PC-3 (cell line): ENCODE measurements around the gene MATCAP1. TPM values are rescaled to one million over a fixed set of nuclear protein-coding genes. Genes with fewer than 3 reads are reported as not detected.

Source experiments
- ATAC-seq: fragments of 200-7000 bp; cut with Tn5 transposase; 2 replicates; pipeline ENCODE4 v1.9.1; 2020; ENCODE audit warnings: mild to moderate bottlenecking, moderate library complexity
- BruUV-seq: library from RNA; stranded (reverse); fragments of 400-500 nt; replicated peaks from 2 replicates; lab custom pipeline; 2021; lab: Mats Ljungman, UMichigan
- CTCF ChIA-PET: fragments of 300-600 bp; sonication (Branson Sonifier 250); formaldehyde crosslinking; loops from one replicate; lab custom pipeline; 2022; ENCODE audit warnings: antibody characterized with exemption; lab: Charles Lee
- POLR2A ChIA-PET: fragments of 300-600 bp; sonication (Branson Sonifier 250); formaldehyde crosslinking; loops from one replicate; lab custom pipeline; 2022; ENCODE audit warnings: antibody characterized with exemption; ENCODE audit not compliant: unreplicated experiment; lab: Charles Lee
- DNase-seq: peaks from one replicate; pipeline ENCODE4 v3.0.0-alpha.2; 2015
- H2AFZ ChIP-seq: fragments of 300-600 bp; sonication (generic); 2 replicates; pipeline ENCODE4 v1.6.0; 2016; ENCODE audit warnings: antibody characterized with exemption, low read length
- H3F3A ChIP-seq: fragments of 300-600 bp; sonication (generic); one replicate; pipeline ENCODE4 v1.6.0; 2017; ENCODE audit warnings: antibody characterized with exemption, low read length, control low read depth, mild to moderate bottlenecking; ENCODE audit not compliant: unreplicated experiment
- H3K27ac ChIP-seq: fragments of 300-600 bp; sonication (generic); 2 replicates; pipeline ENCODE4 v1.5.1; 2016; ENCODE audit warnings: mild to moderate bottlenecking, low read length
- H3K27me3 ChIP-seq: fragments of 300-600 bp; sonication (generic); 2 replicates; pipeline ENCODE4 v1.6.1; 2016; ENCODE audit warnings: low read length, mixed read lengths
- H3K36me3 ChIP-seq: fragments of 300-600 bp; sonication (generic); 2 replicates; pipeline ENCODE4 v1.6.1; 2016; ENCODE audit warnings: low read depth, mixed run types, low read length, mixed read lengths
- H3K4me1 ChIP-seq: fragments of 300-600 bp; sonication (generic); 2 replicates; pipeline ENCODE4 v1.5.1; 2016; ENCODE audit warnings: low read length; ENCODE audit not compliant: insufficient read depth
- H3K4me2 ChIP-seq: fragments of 300-600 bp; sonication (generic); 2 replicates; pipeline ENCODE4 v1.6.0; 2016; ENCODE audit warnings: low read length
- H3K4me3 ChIP-seq: fragments of 300-600 bp; sonication (generic); 2 replicates; pipeline ENCODE4 v1.5.1; 2016; ENCODE audit warnings: mild to moderate bottlenecking, low read length, mixed read lengths
- H3K79me2 ChIP-seq: fragments of 300-600 bp; sonication (generic); 2 replicates; pipeline ENCODE4 v1.6.1; 2017; ENCODE audit warnings: low read length, mixed read lengths
- H3K9ac ChIP-seq: fragments of 300-600 bp; sonication (generic); 2 replicates; pipeline ENCODE4 v1.6.0; 2016; ENCODE audit warnings: mild to moderate bottlenecking, low read length
- H3K9me2 ChIP-seq: fragments of 300-600 bp; sonication (generic); replicated peaks from 2 replicates; pipeline ENCODE4 v1.6.1; 2016; ENCODE audit warnings: mixed run types, low read length, mixed read lengths
- H3K9me3 ChIP-seq: fragments of 300-600 bp; sonication (generic); 2 replicates; pipeline ENCODE4 v1.6.1; 2016; ENCODE audit warnings: low read length, mixed read lengths
- H4K20me1 ChIP-seq: fragments of 300-600 bp; sonication (generic); 2 replicates; pipeline ENCODE4 v1.6.1; 2016; ENCODE audit warnings: low read length, mixed read lengths
- EZH2 ChIP-seq: fragments of 300-600 bp; sonication (generic); IDR thresholded peaks from one replicate; pipeline ENCODE4 v1.6.1; 2017; ENCODE audit warnings: antibody characterized with exemption, mild to moderate bottlenecking, low read length; ENCODE audit not compliant: unreplicated experiment
- EZH2phosphoT487 ChIP-seq: fragments of 300-600 bp; sonication (generic); IDR thresholded peaks from 2 replicates; pipeline ENCODE4 v1.6.1; 2018; ENCODE audit warnings: mild to moderate bottlenecking, antibody characterized with exemption, low read length, borderline replicate concordance
- intact Hi-C: fragments of 100-400 bp; cut with micrococcal nuclease; formaldehyde crosslinking; loops from 2 replicates; pipeline ENCODE4 v1.9.0; 2023
- total RNA-seq: library from RNA; depleted of rRNA; stranded (reverse); fragments of >200 nt; gene quantifications from 2 replicates; pipeline ENCODE4 v1.2.3, GENCODE V29; 2014
- TF ChIP-seq, protein P1 (sequence below): fragments of 300-600 bp; sonication (generic); conservative IDR thresholded peaks from 2 replicates; pipeline ENCODE4 v1.5.1; 2017; ENCODE audit warnings: antibody characterized with exemption, low read depth, mild to moderate bottlenecking, low read length

Gene MATCAP1
- total RNA-seq, 1 experiment from 2014 or later, result 29.6 TPM

DNA sequence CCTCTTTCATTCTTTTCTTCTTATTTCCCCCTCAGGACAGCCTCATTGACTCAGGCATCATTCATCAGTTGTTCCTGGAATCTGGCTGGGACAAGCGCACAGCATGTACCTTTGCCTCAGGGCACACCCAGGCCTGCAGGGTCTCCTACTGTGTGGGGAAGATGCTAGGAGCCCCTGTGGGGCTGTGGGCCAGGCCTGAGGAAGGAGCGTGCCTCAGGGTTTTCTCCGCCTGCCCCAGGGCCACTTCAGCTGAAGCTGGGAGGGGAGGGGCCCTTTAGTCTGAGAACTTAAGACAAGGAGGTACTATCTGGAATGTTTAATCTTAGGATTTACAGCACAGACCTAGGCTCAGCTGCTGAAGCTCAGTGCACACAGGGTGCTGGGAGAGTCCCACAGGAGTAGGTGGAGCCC lies 23.1 kb upstream of the MATCAP1 start:
- intact Hi-C loops, result no loop called here

DNA sequence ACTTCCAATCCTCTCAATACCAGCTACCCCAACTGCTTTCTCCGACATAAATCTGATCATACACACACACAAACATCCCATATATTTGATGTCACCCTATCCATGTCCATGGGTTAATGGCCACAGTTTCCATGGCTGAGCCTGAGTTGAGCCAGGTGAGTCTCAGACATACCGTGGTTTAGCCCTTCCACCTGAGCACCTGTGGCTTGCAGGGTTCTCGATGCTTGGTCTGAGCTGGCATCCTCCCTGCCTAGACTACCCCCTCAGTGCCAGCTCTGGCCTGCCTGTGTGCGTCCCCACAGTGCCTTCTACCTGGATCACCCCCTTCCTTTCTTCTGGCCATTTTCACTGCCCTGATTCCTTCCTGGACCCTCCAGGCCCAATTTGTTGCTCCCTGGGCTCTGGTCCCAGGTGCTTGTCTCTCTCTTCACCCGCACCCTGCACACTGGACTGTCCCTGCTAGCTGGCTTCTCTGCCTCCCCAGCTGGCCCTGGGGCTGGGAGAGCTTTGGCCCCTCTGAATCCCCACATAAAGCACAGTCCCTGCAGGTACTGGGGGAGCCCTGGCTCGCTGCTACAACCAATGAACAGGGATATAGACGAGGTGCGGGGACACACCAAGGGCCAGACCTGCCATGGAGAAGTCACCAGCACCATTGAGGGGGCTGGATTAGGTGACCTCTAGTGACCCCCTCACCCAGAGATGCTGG lies 22.5 kb upstream of the MATCAP1 start:
- CTCF ChIA-PET, result no interaction called here
- BruUV-seq, result no TSS peak
- no peaks in the 10 kb centered on the region for H3K9me3 ChIP-seq

More for the DNA sequence above, 23.1 kb upstream of the MATCAP1 start:
- Histone ChIP-seq H3K27ac (peak overlapping the region; percentile 61), H3F3A (no peaks in the 10 kb centered on the region), H3K36me3 (no peaks in the 10 kb centered on the region), H3K4me1 (peaks cover 28% of the 10 kb centered on the region), H4K20me1 (no peaks in the 10 kb centered on the region), H3K4me3 (no peak overlapping the region), H3K79me2 (no peaks in the 10 kb centered on the region), H2AFZ (no peak overlapping the region), H3K27me3 (no peaks in the 10 kb centered on the region), H3K4me2 (peak overlapping the region; percentile 30; the same call in 1 of the 2 replicates), H3K9ac (no peak overlapping the region), H3K9me3 (no peaks in the 10 kb centered on the region), H3K9me2 (no peaks in the 10 kb centered on the region)
- DNase-seq (peak; percentile 47), ATAC-seq (peak; percentile 8; the same call in 1 of the 2 replicates)
- TF ChIP-seq EZH2 (no peak), EZH2phosphoT487 (no peak)
- TF ChIP-seq, protein P1, sequence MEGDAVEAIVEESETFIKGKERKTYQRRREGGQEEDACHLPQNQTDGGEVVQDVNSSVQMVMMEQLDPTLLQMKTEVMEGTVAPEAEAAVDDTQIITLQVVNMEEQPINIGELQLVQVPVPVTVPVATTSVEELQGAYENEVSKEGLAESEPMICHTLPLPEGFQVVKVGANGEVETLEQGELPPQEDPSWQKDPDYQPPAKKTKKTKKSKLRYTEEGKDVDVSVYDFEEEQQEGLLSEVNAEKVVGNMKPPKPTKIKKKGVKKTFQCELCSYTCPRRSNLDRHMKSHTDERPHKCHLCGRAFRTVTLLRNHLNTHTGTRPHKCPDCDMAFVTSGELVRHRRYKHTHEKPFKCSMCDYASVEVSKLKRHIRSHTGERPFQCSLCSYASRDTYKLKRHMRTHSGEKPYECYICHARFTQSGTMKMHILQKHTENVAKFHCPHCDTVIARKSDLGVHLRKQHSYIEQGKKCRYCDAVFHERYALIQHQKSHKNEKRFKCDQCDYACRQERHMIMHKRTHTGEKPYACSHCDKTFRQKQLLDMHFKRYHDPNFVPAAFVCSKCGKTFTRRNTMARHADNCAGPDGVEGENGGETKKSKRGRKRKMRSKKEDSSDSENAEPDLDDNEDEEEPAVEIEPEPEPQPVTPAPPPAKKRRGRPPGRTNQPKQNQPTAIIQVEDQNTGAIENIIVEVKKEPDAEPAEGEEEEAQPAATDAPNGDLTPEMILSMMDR, result no peak
- ChIA-PET CTCF (no interaction called here), POLR2A (no interaction called here)
- no TSS peak for BruUV-seq

More for the DNA sequence above, 22.5 kb upstream of the MATCAP1 start:
- DNase-seq (no peak), ATAC-seq (no peak)
- Histone ChIP-seq H3K9ac (no peak overlapping the region), H3K9me2 (no peaks in the 10 kb centered on the region), H3K79me2 (no peaks in the 10 kb centered on the region), H4K20me1 (no peaks in the 10 kb centered on the region), H3F3A (no peaks in the 10 kb centered on the region), H3K4me2 (no peak overlapping the region), H3K4me1 (peaks cover 28% of the 10 kb centered on the region), H3K27ac (no peak overlapping the region; the same call in none of the 2 replicates), H2AFZ (no peak overlapping the region), H3K27me3 (no peaks in the 10 kb centered on the region), H3K4me3 (no peak overlapping the region), H3K36me3 (no peaks in the 10 kb centered on the region)
- intact Hi-C loops, result no loop called here
- POLR2A ChIA-PET, result no interaction called here
- TF ChIP-seq EZH2 (no peak), EZH2phosphoT487 (no peak)
- TF ChIP-seq, protein P1, result no peak
